Gastroesophageal sphincter (tissue), 4 donors: ENCODE measurements around the gene ZRANB3. TPM values are rescaled to one million over a fixed set of nuclear protein-coding genes. Genes with fewer than 3 reads are reported as not detected.
"Not testable (repeated sequence)": the region's sequence is repeated elsewhere in the genome, so short reads cannot be mapped to it uniquely, and the experiment has no call there.

Source experiments
- ATAC-seq: fragments of 150-250 bp; one replicate; pipeline ENCODE4 v1.9.1; 2016; ENCODE audit warnings: mild to moderate bottlenecking, moderate library complexity
- H3K27ac ChIP-seq, 4 donors: fragments of 200-600 bp; sonication (generic) in 3 of 4; 1 replicate in 3 of 4; 2 replicates in 1 of 4; pipeline ENCODE4 v1.5.1; 2016 to 2019
- H3K27me3 ChIP-seq: fragments of 200-600 bp; sonication (generic); one replicate; pipeline ENCODE4 v1.5.1; 2019
- H3K36me3 ChIP-seq, 2 donors: fragments of 200-600 bp; sonication (generic); one replicate each; pipeline ENCODE4 v1.5.1; 2019; ENCODE audit warnings: control low read depth in 1 of 2
- H3K4me1 ChIP-seq, 3 donors: fragments of 200-600 bp; sonication (generic); 1 replicate in 2 of 3; 2 replicates in 1 of 3; pipeline ENCODE4 v1.5.1; 2016 to 2019; ENCODE audit warnings: control low read depth in 2 of 3
- H3K4me3 ChIP-seq, 2 donors: fragments of 200-600 bp; sonication (generic); one replicate each; pipeline ENCODE4 v1.5.1; 2019; ENCODE audit warnings: mild to moderate bottlenecking in 1 of 2, moderate library complexity in 1 of 2
- H3K9me3 ChIP-seq, 3 donors: fragments of 200-600 bp; sonication (generic); one replicate each; pipeline ENCODE4 v1.5.1; 2017 to 2019; ENCODE audit warnings: control low read depth in 2 of 3
- CTCF ChIP-seq, 4 experiments: fragments of 200-600 bp in 2 of 4; fragments of 450-650 bp in 2 of 4; sonication (generic) in 1 of 4; IDR thresholded peaks; one replicate each; pipeline ENCODE4 v1.5.1; 2017 to 2019; ENCODE audit warnings: antibody characterized with exemption in 4 of 4, mild to moderate bottlenecking in 2 of 4, moderate library complexity in 2 of 4
- EP300 ChIP-seq: sonication (generic); formaldehyde crosslinking; IDR thresholded peaks from one replicate; pipeline ENCODE4 v1.6.1; 2017; ENCODE audit warnings: antibody characterized with exemption, mild to moderate bottlenecking
- POLR2A ChIP-seq, 2 donors: fragments of 450-650 bp; IDR thresholded peaks; one replicate each; pipeline ENCODE4 v1.6.1; 2017; ENCODE audit warnings: antibody characterized with exemption in 2 of 2, mild to moderate bottlenecking in 2 of 2, moderate library complexity in 1 of 2
- POLR2AphosphoS5 ChIP-seq: sonication (generic); formaldehyde crosslinking; IDR thresholded peaks from one replicate; pipeline ENCODE4 v1.6.1; 2017; ENCODE audit warnings: antibody characterized with exemption
- WGBS, 2 donors: methylation state at CpG; one replicate each; pipeline ENCODE4 v1.1.5; 2018; ENCODE audit warnings: low coverage in 1 of 2; 5-methylcytosine and 5-hydroxymethylcytosine counted together
- total RNA-seq, 4 donors: library from RNA; depleted of rRNA; stranded (reverse); fragments of >200 nt; gene quantifications; one replicate each; pipeline ENCODE4 v1.1.0, GENCODE V29; 2016

The ZRANB3 gene
- total RNA-seq, 4 donors from 2014 or later: 1.4 to 4.6 (median 2.4) TPM

- H3K27me3 ChIP-seq: no peaks in the 10 kb centered on the region
- H3K4me1 ChIP-seq: peaks cover 0 to 8% (median 0%) of the 10 kb centered on the region in 3 donors
- no peaks in the 10 kb centered on the region for H3K9me3 ChIP-seq
- no peak overlapping the region for H3K4me3 ChIP-seq
- no peak overlapping the region for H3K27ac ChIP-seq
- no peak for TF ChIP-seq CTCF (IDR thresholded peaks at IDR 0.05)
- TF ChIP-seq POLR2A (IDR thresholded peaks at IDR 0.05): no peak
- TF ChIP-seq POLR2AphosphoS5: no peak
- no peak for TF ChIP-seq EP300
- no peak for ATAC-seq
- H3K36me3 ChIP-seq: peaks cover 0 to 2% of the 10 kb centered on the region in 2 donors
- WGBS, 2 donors: no CpG with 5 or more reads among the region's 1 CpG
These were observed 5.2 kb downstream of the ZRANB3 start for GRCh38 chr2:135525786-135526185.

GRCh38 chr2:135512099-135512498 lies 18.9 kb downstream of the ZRANB3 start:
- H3K9me3 ChIP-seq: peaks cover 0 to 42% (median 0%) of the 10 kb centered on the region in 3 donors
- no peak overlapping the region for H3K27ac ChIP-seq
- no peaks in the 10 kb centered on the region for H3K4me1 ChIP-seq
- H3K36me3 ChIP-seq: no peaks in the 10 kb centered on the region
- no peak for TF ChIP-seq CTCF (IDR thresholded peaks at IDR 0.05)
- no peak for TF ChIP-seq EP300
- TF ChIP-seq POLR2AphosphoS5: no peak
- no peak for TF ChIP-seq POLR2A (IDR thresholded peaks at IDR 0.05)
- no peaks in the 10 kb centered on the region for H3K27me3 ChIP-seq
- WGBS, 2 donors: 95 to 98% methylated on average over 2 of the region's 2 CpGs
- H3K4me3 ChIP-seq: no peak overlapping the region
- no peak for ATAC-seq

- H3K9me3 ChIP-seq: peaks cover 0 to 42% (median 0%) of the 10 kb centered on the region in 3 donors
- no peaks in the 10 kb centered on the region for H3K36me3 ChIP-seq
- no peaks in the 10 kb centered on the region for H3K4me1 ChIP-seq
- no peaks in the 10 kb centered on the region for H3K27me3 ChIP-seq
- TF ChIP-seq EP300 (no peak), CTCF (IDR thresholded peaks at IDR 0.05) (no peak), POLR2A (IDR thresholded peaks at IDR 0.05) (no peak), POLR2AphosphoS5 (no peak)
- no peak overlapping the region for H3K4me3 ChIP-seq
- ATAC-seq: no peak
- 98 to 100% methylated on average over 1 to 5 of the region's 5 CpGs for WGBS, 2 donors
- H3K27ac ChIP-seq: no peak overlapping the region
These were observed 20.4 kb downstream of the ZRANB3 start for GRCh38 chr2:135510577-135510976.

GRCh38 chr2:135504811-135505210 lies 26.2 kb downstream of the ZRANB3 start:
- WGBS, 2 donors: 90% methylated on average over 1 of the region's 1 CpG
- Histone ChIP-seq H3K36me3 (peaks cover 0 to 16% of the 10 kb centered on the region in 2 donors), H3K4me1 (no peaks in the 10 kb centered on the region), H3K27ac (no peak overlapping the region), H3K4me3 (no peak overlapping the region), H3K27me3 (no peaks in the 10 kb centered on the region), H3K9me3 (peaks cover 0 to 2% (median 0%) of the 10 kb centered on the region in 3 donors)
- no peak for TF ChIP-seq POLR2A (IDR thresholded peaks at IDR 0.05)
- no peak for TF ChIP-seq CTCF (IDR thresholded peaks at IDR 0.05)
- no peak for TF ChIP-seq EP300
- no peak for TF ChIP-seq POLR2AphosphoS5
- ATAC-seq: no peak

GRCh38 chr2:135498588-135498987 lies 32.4 kb downstream of the ZRANB3 start:
- peaks cover 0 to 23% of the 10 kb centered on the region in 2 donors for H3K36me3 ChIP-seq
- H3K4me3 ChIP-seq, H3K4me1 ChIP-seq, H3K27me3 ChIP-seq, H3K27ac ChIP-seq, ATAC-seq: not testable (repeated sequence)
- H3K9me3 ChIP-seq: peaks cover 0 to 18% (median 0%) of the 10 kb centered on the region in 3 donors
- WGBS, 2 donors: 98% methylated on average over 5 to 7 of the region's 7 CpGs
